MM.1S (cell line): Measurements from ENCODE around the gene ATP6V1G2.

Source experiments
- DNase-seq: peaks from one replicate; pipeline ENCODE4 v3.0.0-alpha.2; 2015
- H2AFZ ChIP-seq: fragments of 300-600 bp; sonication (generic); 2 replicates; pipeline ENCODE4 v1.6.0; 2016; ENCODE audit warnings: antibody characterized with exemption, low read length
- H3F3A ChIP-seq: fragments of 300-600 bp; sonication (generic); 2 replicates; pipeline ENCODE4 v1.6.1; 2016; ENCODE audit warnings: mild to moderate bottlenecking, antibody characterized with exemption, low read length, moderate library complexity, mixed read lengths; ENCODE audit not compliant: insufficient read depth
- H3K27ac ChIP-seq: fragments of 300-600 bp; sonication (generic); 2 replicates; pipeline ENCODE4 v1.5.1; 2016; ENCODE audit warnings: mild to moderate bottlenecking, low read length
- H3K27me3 ChIP-seq: fragments of 300-600 bp; sonication (generic); replicated peaks from 2 replicates; pipeline ENCODE4 v1.6.0; 2016; ENCODE audit warnings: low read length; ENCODE audit not compliant: insufficient read depth
- H3K36me3 ChIP-seq: fragments of 300-600 bp; sonication (generic); replicated peaks from 2 replicates; pipeline ENCODE4 v1.6.1; 2016; ENCODE audit warnings: mild to moderate bottlenecking, low read length, mixed read lengths; ENCODE audit not compliant: insufficient read depth
- H3K4me1 ChIP-seq: fragments of 300-600 bp; sonication (generic); 2 replicates; pipeline ENCODE4 v1.6.1; 2016; ENCODE audit warnings: low read length, mixed read lengths
- H3K4me2 ChIP-seq: fragments of 300-600 bp; sonication (generic); 2 replicates; pipeline ENCODE4 v1.6.0; 2016; ENCODE audit warnings: low read depth, low read length
- H3K4me3 ChIP-seq: fragments of 300-600 bp; sonication (generic); 2 replicates; pipeline ENCODE4 v1.5.1; 2016; ENCODE audit warnings: low read length, mixed read lengths
- H3K79me2 ChIP-seq: fragments of 300-600 bp; sonication (generic); 2 replicates; pipeline ENCODE4 v1.6.1; 2016; ENCODE audit warnings: mixed run types, low read length, mixed read lengths
- H3K9ac ChIP-seq: fragments of 300-600 bp; sonication (generic); 2 replicates; pipeline ENCODE4 v1.6.1; 2016; ENCODE audit warnings: low read length, mixed read lengths
- H3K9me2 ChIP-seq: fragments of 300-600 bp; sonication (generic); replicated peaks from 2 replicates; pipeline ENCODE4 v1.6.1; 2016; ENCODE audit warnings: mild to moderate bottlenecking, low read length, mixed read lengths; ENCODE audit not compliant: insufficient read depth
- H3K9me3 ChIP-seq: fragments of 300-600 bp; sonication (generic); replicated peaks from 2 replicates; pipeline ENCODE4 v1.6.1; 2016; ENCODE audit warnings: mild to moderate bottlenecking, low read length, mixed read lengths; ENCODE audit not compliant: insufficient read depth
- H4K20me1 ChIP-seq: fragments of 300-600 bp; sonication (generic); 2 replicates; pipeline ENCODE4 v1.6.1; 2016; ENCODE audit warnings: mild to moderate bottlenecking, low read length, moderate library complexity, mixed read lengths; ENCODE audit not compliant: insufficient read depth
- EZH2 ChIP-seq: fragments of 300-600 bp; sonication (generic); optimal IDR thresholded peaks from 2 replicates; pipeline ENCODE3; 2017; ENCODE audit warnings: low read depth, mild to moderate bottlenecking, antibody characterized with exemption, low read length, mixed read lengths
- EZH2phosphoT487 ChIP-seq: fragments of 300-600 bp; sonication (generic); IDR thresholded peaks from 2 replicates; pipeline ENCODE4 v1.6.1; 2018; ENCODE audit warnings: antibody characterized with exemption, low read length
- TF ChIP-seq, protein P1 (sequence below): fragments of 300-600 bp; sonication (generic); IDR thresholded peaks from 2 replicates; pipeline ENCODE4 v1.5.1; 2016; ENCODE audit warnings: antibody characterized with exemption, low read length, mixed read lengths

Gene ATP6V1G2

DNA sequence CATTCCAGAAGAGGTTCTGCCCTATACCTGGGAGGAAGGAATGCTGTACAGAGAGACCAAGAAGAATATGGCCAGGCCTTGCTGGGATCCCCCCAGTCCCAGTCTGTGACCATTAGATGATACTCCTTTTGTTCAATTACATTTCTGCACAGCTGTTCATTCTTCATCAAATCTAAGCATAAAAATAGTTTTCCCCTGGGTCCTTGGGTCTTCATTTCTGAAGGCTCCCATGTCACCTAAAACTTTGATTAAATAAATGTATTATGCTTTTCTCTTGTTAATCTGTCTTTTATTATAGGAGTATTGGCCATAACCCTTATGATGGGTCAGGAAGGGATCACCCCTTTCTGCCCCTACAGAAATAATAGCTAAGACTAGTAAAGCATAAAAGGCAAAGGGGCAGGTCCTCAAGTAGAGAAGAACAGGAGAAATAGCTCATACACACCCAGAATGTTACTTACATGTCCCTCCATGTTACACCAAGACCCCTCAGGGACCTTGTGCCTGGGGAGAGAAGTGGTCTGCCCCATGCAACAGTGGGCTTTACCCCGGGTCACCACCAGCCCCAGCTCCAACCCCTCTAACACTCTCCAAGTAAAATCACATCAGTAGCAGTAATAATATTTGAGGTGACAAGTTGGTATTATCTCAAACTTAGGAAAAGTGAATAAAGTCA, 23.6 kb upstream of the ATP6V1G2 start:
- Histone ChIP-seq H3K4me3 (no peak overlapping the region), H3K36me3 (no peaks in the 10 kb centered on the region), H3F3A (peaks cover 17% of the 10 kb centered on the region), H3K27ac (no peak overlapping the region), H2AFZ (no peak overlapping the region), H3K27me3 (peaks cover 16% of the 10 kb centered on the region), H3K9me2 (no peaks in the 10 kb centered on the region), H3K9me3 (no peaks in the 10 kb centered on the region), H3K4me1 (peaks cover 47% of the 10 kb centered on the region), H4K20me1 (no peaks in the 10 kb centered on the region), H3K9ac (no peak overlapping the region), H3K79me2 (no peaks in the 10 kb centered on the region), H3K4me2 (no peak overlapping the region)
- TF ChIP-seq, protein P1, sequence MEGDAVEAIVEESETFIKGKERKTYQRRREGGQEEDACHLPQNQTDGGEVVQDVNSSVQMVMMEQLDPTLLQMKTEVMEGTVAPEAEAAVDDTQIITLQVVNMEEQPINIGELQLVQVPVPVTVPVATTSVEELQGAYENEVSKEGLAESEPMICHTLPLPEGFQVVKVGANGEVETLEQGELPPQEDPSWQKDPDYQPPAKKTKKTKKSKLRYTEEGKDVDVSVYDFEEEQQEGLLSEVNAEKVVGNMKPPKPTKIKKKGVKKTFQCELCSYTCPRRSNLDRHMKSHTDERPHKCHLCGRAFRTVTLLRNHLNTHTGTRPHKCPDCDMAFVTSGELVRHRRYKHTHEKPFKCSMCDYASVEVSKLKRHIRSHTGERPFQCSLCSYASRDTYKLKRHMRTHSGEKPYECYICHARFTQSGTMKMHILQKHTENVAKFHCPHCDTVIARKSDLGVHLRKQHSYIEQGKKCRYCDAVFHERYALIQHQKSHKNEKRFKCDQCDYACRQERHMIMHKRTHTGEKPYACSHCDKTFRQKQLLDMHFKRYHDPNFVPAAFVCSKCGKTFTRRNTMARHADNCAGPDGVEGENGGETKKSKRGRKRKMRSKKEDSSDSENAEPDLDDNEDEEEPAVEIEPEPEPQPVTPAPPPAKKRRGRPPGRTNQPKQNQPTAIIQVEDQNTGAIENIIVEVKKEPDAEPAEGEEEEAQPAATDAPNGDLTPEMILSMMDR, result no peak
- TF ChIP-seq EZH2 (no peak), EZH2phosphoT487 (no peak)
- DNase-seq, result no peak

DNA sequence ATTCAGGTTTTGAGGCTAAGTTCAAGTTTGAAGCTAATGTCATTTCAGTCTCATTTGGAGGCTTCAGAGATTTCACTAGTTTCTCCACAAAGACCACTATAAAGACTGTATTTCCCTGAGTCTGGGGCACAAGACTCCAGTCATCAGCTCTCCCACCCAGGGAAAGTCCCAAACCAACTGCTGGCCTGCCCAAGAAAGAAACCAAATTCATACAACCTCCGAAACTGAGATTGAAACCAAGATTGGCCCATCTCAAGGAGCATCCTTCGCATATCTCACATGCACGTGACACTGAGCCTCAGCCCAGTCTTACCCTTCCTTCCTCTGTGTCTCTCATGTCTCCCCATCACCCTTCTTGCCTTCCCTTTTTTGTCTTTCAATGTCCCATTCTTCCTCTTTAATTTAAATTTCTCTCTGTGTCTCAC, 22.1 kb upstream of the ATP6V1G2 start:
- DNase-seq, result peak; percentile 91
- H3K9me2 ChIP-seq, result no peaks in the 10 kb centered on the region
- no peaks in the 10 kb centered on the region for H3K9me3 ChIP-seq
- no peak for TF ChIP-seq EZH2
- TF ChIP-seq EZH2phosphoT487, result no peak
- TF ChIP-seq, protein P1, result no peak
- peak overlapping the region; percentile 28; the same call in 1 of the 2 replicates for H3K4me2 ChIP-seq
- no peaks in the 10 kb centered on the region for H4K20me1 ChIP-seq
- no peaks in the 10 kb centered on the region for H3K79me2 ChIP-seq
- H3K27me3 ChIP-seq, result peaks cover 10% of the 10 kb centered on the region
- peaks cover 47% of the 10 kb centered on the region for H3K4me1 ChIP-seq
- peak overlapping the region; percentile 9; the same call in 1 of the 2 replicates for H3K27ac ChIP-seq
- peaks cover 17% of the 10 kb centered on the region for H3F3A ChIP-seq
- no peak overlapping the region for H2AFZ ChIP-seq
- no peak overlapping the region for H3K4me3 ChIP-seq
- no peaks in the 10 kb centered on the region for H3K36me3 ChIP-seq
- H3K9ac ChIP-seq, result no peak overlapping the region

DNA sequence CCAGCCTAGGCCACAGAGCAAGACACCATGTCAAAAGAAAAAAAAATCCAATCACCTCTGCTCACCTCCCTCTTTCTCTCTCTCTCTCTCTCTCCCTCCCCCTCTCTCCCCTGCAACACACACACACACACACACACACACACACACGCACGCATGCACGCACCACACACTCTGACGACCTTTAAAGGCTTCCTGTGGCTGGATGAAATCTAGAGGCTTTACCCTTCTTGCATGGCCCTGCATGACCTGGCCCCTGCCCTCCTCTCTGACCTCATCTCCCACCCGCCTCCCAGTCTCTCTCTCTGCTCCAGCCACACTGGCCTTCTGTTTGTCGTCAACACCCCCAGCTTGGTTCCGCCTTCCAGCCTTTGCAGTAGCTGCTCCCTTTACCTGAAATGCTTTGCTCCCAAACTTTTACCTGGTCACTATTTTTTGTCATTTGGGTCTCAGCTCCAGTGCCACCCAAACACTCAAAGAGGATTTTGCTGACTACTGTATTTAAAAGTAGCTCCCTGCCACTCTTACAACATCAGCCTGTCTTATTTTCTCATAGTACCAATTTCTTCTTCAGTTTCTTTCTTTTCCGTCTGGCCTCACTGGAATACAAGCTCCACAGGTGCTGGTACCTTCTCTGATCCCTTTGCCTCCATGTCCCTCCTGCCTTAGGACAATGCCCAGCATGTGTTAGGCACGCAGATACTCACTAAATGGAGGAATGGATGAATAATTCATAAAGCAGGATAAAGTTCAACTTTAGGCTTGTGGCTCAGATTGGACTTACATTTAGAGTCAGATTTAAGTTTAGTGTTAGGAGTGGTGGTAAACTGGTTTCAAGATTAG, 21.3 kb upstream of the ATP6V1G2 start:
- Histone ChIP-seq H3K9ac (no peak overlapping the region), H3K4me3 (no peak overlapping the region), H3K27ac (peak overlapping the region; percentile 9; the same call in 1 of the 2 replicates), H3F3A (peaks cover 17% of the 10 kb centered on the region), H2AFZ (no peak overlapping the region), H4K20me1 (no peaks in the 10 kb centered on the region), H3K79me2 (no peaks in the 10 kb centered on the region), H3K4me1 (peaks cover 46% of the 10 kb centered on the region), H3K4me2 (peak overlapping the region; percentile 28; the same call in 1 of the 2 replicates), H3K36me3 (no peaks in the 10 kb centered on the region), H3K9me2 (no peaks in the 10 kb centered on the region), H3K9me3 (no peaks in the 10 kb centered on the region), H3K27me3 (peaks cover 6% of the 10 kb centered on the region; the same call in 1 of the 2 replicates)
- DNase-seq, result no peak
- TF ChIP-seq EZH2phosphoT487 (no peak), EZH2 (no peak)
- TF ChIP-seq, protein P1, result no peak
